H1 (cell line): ENCODE results near the gene LGI4. TPM values are rescaled to one million over a fixed set of nuclear protein-coding genes. Genes with fewer than 3 reads are reported as not detected.

Experiments
- CHD1 ChIP-seq: IDR thresholded peaks from 2 replicates; pipeline ENCODE4 v1.6.1; 2012; ENCODE audit warnings: low read depth, low read length, improper control_type of control experiment
- JUN ChIP-seq: IDR thresholded peaks from 2 replicates; pipeline ENCODE4 v1.6.1; 2011; ENCODE audit warnings: low read depth, mild to moderate bottlenecking, improper control_type of control experiment, low read length
- KDM5A ChIP-seq: fragments of 200-600 bp; IDR thresholded peaks from 2 replicates; pipeline ENCODE4 v1.7.1; 2012; ENCODE audit warnings: mild to moderate bottlenecking, low read length, inconsistent platforms, mixed read lengths
- RAD21 ChIP-seq, 2 experiments: IDR thresholded peaks in 1 of 2; conservative IDR thresholded peaks in 1 of 2; 2 replicates each; pipeline ENCODE4 v1.6.1; 2011; ENCODE audit warnings: low read depth in 2 of 2, low read length in 2 of 2, improper control_type of control experiment in 1 of 2, inconsistent platforms in 1 of 2, mild to moderate bottlenecking in 1 of 2, moderate library complexity in 1 of 2
- SAP30 ChIP-seq: fragments of 300-600 bp; sonication (generic); IDR thresholded peaks from 2 replicates; pipeline ENCODE4 v1.7.1; 2012; ENCODE audit warnings: low read length, moderate library complexity, mild to moderate bottlenecking, inconsistent platforms; ENCODE audit not compliant: insufficient read depth, insufficient replicate concordance
- SP4 ChIP-seq: IDR thresholded peaks from 2 replicates; pipeline ENCODE4 v1.6.1; 2012; ENCODE audit warnings: low read length, inconsistent platforms
- polyA plus RNA-seq, 7 experiments: library from polyadenylated mRNA; depleted of rRNA in 3 of 7; stranded (reverse) in 5 of 7; unstranded in 2 of 7; fragments of >200 nt in 5 of 7; fragments of 200-250 nt in 2 of 7; gene quantifications; 1 replicate in 5 of 7; 2 replicates in 1 of 7; 4 replicates in 1 of 7; pipeline versions ENCODE4 v1.2.1 to v1.2.3, GENCODE V29; 2011 to 2013; ENCODE audit warnings: missing spikeins in 2 of 7, mixed read lengths in 2 of 7
- total RNA-seq: library from RNA; stranded (reverse); fragmentation: NEBNext Ultra II Directional; extraction: Animal tissue kit (Norgen Biotek cat#: 25700); gene quantifications from 2 replicates; pipeline ENCODE4 v1.2.1, GENCODE V29; 2021
- TF ChIP-seq, protein P1 (sequence below): IDR thresholded peaks from 2 replicates; pipeline ENCODE4 v1.6.1; 2011; ENCODE audit warnings: low read length, improper control_type of control experiment
- TF ChIP-seq, protein P2 (sequence below): IDR thresholded peaks from 2 replicates; pipeline ENCODE4 v1.6.1; 2012; ENCODE audit warnings: inconsistent platforms

The LGI4 gene
- total and polyA plus RNA-seq, 2 of the 8 experiments (the other 6 are each of a cell fraction or from before 2014, with no cell fraction given) = 2.0 to 8.2 TPM

DNA sequence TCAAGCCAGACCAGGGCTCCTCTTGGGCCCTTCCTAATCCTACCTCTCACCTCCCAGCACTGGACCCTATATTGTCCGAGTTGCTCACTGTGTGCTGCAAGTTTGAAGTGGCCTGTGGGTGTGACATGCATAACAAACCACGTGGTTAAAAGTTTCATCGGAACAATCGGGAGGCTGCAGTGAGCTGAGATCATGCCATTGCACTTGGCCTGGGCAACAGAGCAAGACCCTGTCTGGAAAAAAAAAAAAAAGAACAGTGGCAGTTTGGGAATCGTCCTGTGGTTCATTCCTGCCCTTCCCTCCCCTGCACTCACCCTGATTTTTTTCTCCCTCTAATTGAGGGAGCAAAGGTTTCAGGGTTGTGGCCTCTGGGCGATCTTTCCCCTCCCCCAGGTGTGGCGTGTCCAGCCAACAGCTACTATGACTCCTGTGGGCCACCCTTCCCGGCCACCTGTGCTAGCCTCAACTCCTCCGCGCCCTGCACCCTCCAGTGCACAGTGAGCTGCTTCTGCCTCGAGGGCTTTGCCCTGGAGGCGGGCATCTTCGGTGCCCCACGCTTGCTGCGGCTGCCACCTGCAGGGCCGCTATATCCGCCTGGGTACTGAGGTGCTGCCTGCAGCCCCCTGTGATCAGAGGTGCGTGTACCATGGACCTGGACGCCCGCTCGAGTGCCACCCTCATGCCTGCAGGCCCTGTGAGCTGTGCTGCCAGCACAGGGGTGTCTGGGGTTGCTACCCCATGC lies 35.5 kb downstream of the LGI4 start (continued):
- TF ChIP-seq SAP30 = no peak
- TF ChIP-seq, protein P1, sequence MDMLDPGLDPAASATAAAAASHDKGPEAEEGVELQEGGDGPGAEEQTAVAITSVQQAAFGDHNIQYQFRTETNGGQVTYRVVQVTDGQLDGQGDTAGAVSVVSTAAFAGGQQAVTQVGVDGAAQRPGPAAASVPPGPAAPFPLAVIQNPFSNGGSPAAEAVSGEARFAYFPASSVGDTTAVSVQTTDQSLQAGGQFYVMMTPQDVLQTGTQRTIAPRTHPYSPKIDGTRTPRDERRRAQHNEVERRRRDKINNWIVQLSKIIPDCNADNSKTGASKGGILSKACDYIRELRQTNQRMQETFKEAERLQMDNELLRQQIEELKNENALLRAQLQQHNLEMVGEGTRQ = no peak
- no peak for TF ChIP-seq SP4
- no peak for TF ChIP-seq JUN
- no peak for TF ChIP-seq RAD21 (IDR thresholded peaks at IDR 0.05 in 1 of 2, conservative IDR thresholded peaks at IDR 0.05 in 1 of 2; ENCODE audit: low read depth in 2 of 2, low read length in 2 of 2)
- TF ChIP-seq, protein P2, sequence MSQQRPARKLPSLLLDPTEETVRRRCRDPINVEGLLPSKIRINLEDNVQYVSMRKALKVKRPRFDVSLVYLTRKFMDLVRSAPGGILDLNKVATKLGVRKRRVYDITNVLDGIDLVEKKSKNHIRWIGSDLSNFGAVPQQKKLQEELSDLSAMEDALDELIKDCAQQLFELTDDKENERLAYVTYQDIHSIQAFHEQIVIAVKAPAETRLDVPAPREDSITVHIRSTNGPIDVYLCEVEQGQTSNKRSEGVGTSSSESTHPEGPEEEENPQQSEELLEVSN = no peak
- TF ChIP-seq CHD1 = no peak
- no peak for TF ChIP-seq KDM5A
